ENCODE measurements around the gene RPP40. TPM values are rescaled to one million over a fixed set of nuclear protein-coding genes. Genes with fewer than 3 reads are reported as not detected.
"Not testable (repeated sequence)": the region's sequence is repeated elsewhere in the genome, so short reads cannot be mapped to it uniquely, and the experiment has no call there.

Gene RPP40
- total RNA-seq, 2 experiments from 2014 or later: 4.6 to 6.4 TPM

- peaks cover 14% of the 10 kb centered on the region for H3K4me1 Mint-ChIP-seq
- not testable (repeated sequence) for DNase-seq; ATAC-seq; H3K27me3 Mint-ChIP-seq; H3K36me3 Mint-ChIP-seq; H3K4me3 Mint-ChIP-seq; H3K27ac Mint-ChIP-seq; H3K9me3 Mint-ChIP-seq (ENCODE audit: low read depth)
- CTCF ChIA-PET: interaction anchor here (0.9 kb wide), 1 partner anchor 9 kb away, joined by 3 read pairs; no protein-coding TSS in a partner anchor
These were observed 1.2 kb upstream of the RPP40 start for GRCh38 chr6:5005038-5005433.

- ATAC-seq (no peak), DNase-seq (no peak)
- H3K27ac Mint-ChIP-seq: peak overlapping the region; percentile 95
- no peaks in the 10 kb centered on the region for H3K27me3 Mint-ChIP-seq
- no peaks in the 10 kb centered on the region for H3K36me3 Mint-ChIP-seq
- CTCF ChIA-PET: interaction anchor here (0.9 to 1.6 kb wide), 3 partner anchors 10 to 262 kb away, joined by 3 to 5 read pairs (median 3); no protein-coding TSS in a partner anchor
- peaks cover 14% of the 10 kb centered on the region for H3K4me1 Mint-ChIP-seq
- peak overlapping the region; percentile 82 for H3K4me3 Mint-ChIP-seq
- H3K9me3 Mint-ChIP-seq (ENCODE audit: low read depth): no peaks in the 10 kb centered on the region
These were observed 668 bp upstream of the RPP40 start for GRCh38 chr6:5004373-5005037.

- Mint-ChIP-seq H3K36me3 (peaks cover 2% of the 10 kb centered on the region), H3K27me3 (no peaks in the 10 kb centered on the region), H3K4me3 (no peak overlapping the region), H3K27ac (no peak overlapping the region), H3K4me1 (peaks cover 12% of the 10 kb centered on the region), H3K9me3 (ENCODE audit: low read depth) (no peaks in the 10 kb centered on the region)
- ATAC-seq (no peak), DNase-seq (no peak)
- CTCF ChIA-PET: no interaction called here
These were observed 4.3 kb downstream of the RPP40 start for GRCh38 chr6:4999586-4999985.

DNA sequence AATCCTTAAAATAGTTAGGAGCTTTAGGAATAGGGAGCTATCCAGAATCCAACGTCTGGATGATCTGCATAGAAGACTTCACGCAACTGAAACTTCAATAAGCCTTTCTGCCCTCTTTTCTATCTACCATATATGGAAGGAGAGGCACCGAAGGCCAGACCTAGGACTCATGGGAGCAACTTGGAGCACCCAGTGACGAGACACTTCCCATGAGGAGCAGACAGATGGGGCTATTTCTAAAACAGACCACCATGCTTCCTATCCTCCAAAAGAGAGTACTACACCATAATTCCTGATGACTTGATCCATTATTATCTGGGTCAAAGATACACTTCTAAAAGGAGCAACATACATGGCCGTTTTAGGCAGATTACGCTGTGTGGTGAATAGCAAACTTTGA, 6.0 kb downstream of the RPP40 start:
- CTCF ChIA-PET: interaction anchor here (1.0 kb wide), 1 partner anchor 33 kb away, joined by 3 read pairs; no protein-coding TSS in a partner anchor
- H3K4me3 Mint-ChIP-seq: no peak overlapping the region
- no peak overlapping the region for H3K27ac Mint-ChIP-seq
- ATAC-seq: no peak
- peaks cover 7% of the 10 kb centered on the region for H3K36me3 Mint-ChIP-seq
- H3K9me3 Mint-ChIP-seq (ENCODE audit: low read depth): no peaks in the 10 kb centered on the region
- H3K4me1 Mint-ChIP-seq: peaks cover 8% of the 10 kb centered on the region
- no peak for DNase-seq
- H3K27me3 Mint-ChIP-seq: no peaks in the 10 kb centered on the region

- CTCF ChIA-PET: no interaction called here
- ATAC-seq (no peak), DNase-seq (no peak)
- Mint-ChIP-seq H3K4me3 (no peak overlapping the region), H3K27ac (no peak overlapping the region), H3K4me1 (no peaks in the 10 kb centered on the region), H3K36me3 (peaks cover 16% of the 10 kb centered on the region), H3K27me3 (no peaks in the 10 kb centered on the region), H3K9me3 (ENCODE audit: low read depth) (no peaks in the 10 kb centered on the region)
These were observed 9.1 kb downstream of the RPP40 start for GRCh38 chr6:4994741-4995140.

GRCh38 chr6:4987432-4987831, 16.4 kb downstream of the RPP40 start:
- H3K27ac Mint-ChIP-seq: no peak overlapping the region
- CTCF ChIA-PET: no interaction called here

GRCh38 chr6:4986999-4987398, 16.8 kb downstream of the RPP40 start:
- CTCF ChIA-PET: no interaction called here
- Mint-ChIP-seq H3K9me3 (ENCODE audit: low read depth) (no peaks in the 10 kb centered on the region), H3K4me3 (no peak overlapping the region), H3K4me1 (no peaks in the 10 kb centered on the region), H3K36me3 (peaks cover 4% of the 10 kb centered on the region), H3K27me3 (no peaks in the 10 kb centered on the region), H3K27ac (no peak overlapping the region)
- DNase-seq (no peak), ATAC-seq (no peak)

More at GRCh38 chr6:4987432-4987831, 16.4 kb downstream of the RPP40 start:
- Mint-ChIP-seq H3K27me3 (no peaks in the 10 kb centered on the region), H3K4me3 (no peak overlapping the region), H3K36me3 (peaks cover 6% of the 10 kb centered on the region), H3K9me3 (ENCODE audit: low read depth) (no peaks in the 10 kb centered on the region), H3K4me1 (no peaks in the 10 kb centered on the region)
- ATAC-seq (no peak), DNase-seq (no peak)

GRCh38 chr6:4983322-4983721, 20.5 kb downstream of the RPP40 start:
- no peak for ATAC-seq
- Mint-ChIP-seq H3K36me3 (peaks cover 2% of the 10 kb centered on the region), H3K9me3 (ENCODE audit: low read depth) (peaks cover 3% of the 10 kb centered on the region), H3K4me1 (no peaks in the 10 kb centered on the region), H3K4me3 (no peak overlapping the region), H3K27ac (no peak overlapping the region), H3K27me3 (no peaks in the 10 kb centered on the region)
- no peak for DNase-seq
- CTCF ChIA-PET: no interaction called here

DNA sequence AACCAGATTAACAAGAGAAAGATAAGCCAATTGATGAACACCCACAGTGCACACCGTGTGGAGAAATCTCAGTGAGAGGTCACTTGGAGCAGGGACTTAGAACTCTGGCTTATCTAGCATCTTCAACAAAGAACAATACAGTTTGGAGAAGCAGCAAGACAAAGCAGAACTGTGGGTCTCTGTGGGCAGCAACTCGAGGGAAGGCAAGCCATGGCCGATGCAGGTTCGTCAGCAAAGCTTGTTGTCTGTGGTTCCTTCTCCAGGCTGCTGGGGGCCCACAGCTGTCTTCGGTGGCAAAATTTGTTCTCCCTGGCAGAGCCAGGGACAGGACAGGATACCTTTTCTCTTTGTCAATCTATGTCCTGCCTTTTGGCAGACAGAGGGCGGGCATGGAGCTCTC, 22.1 kb downstream of the RPP40 start:
- no peak for ATAC-seq
- DNase-seq: no peak
- CTCF ChIA-PET: no interaction called here
- Mint-ChIP-seq H3K4me3 (no peak overlapping the region), H3K9me3 (ENCODE audit: low read depth) (peaks cover 3% of the 10 kb centered on the region), H3K36me3 (peaks cover 2% of the 10 kb centered on the region), H3K4me1 (no peaks in the 10 kb centered on the region), H3K27me3 (peaks cover under 1% of the 10 kb centered on the region), H3K27ac (no peak overlapping the region)

- no peak for DNase-seq
- CTCF ChIA-PET: no interaction called here
- Mint-ChIP-seq H3K27me3 (peaks cover 5% of the 10 kb centered on the region), H3K36me3 (peaks cover 2% of the 10 kb centered on the region), H3K27ac (no peak overlapping the region), H3K9me3 (ENCODE audit: low read depth) (peaks cover 3% of the 10 kb centered on the region), H3K4me3 (no peak overlapping the region), H3K4me1 (no peaks in the 10 kb centered on the region)
- ATAC-seq: no peak
These were observed 24.4 kb downstream of the RPP40 start for GRCh38 chr6:4979426-4979825.

DNA sequence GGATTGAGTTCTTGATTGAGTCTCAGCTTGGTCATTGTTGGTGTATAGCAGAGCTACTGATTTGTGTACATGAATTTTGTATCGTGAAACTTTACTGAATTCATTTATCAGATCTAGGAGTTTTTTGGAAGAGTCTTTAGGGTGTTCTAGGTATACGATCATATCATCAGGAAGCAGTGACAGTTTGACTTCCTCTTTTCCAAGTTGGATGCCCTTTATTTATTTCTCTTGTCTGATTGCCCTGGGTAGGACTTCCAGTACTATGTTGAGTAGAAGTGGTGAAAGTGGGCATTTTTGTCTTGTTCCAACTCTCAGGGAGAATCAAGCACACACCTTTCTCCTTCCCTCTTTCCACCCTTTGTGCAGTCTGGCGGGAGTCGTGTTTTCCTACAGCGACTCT, 26.4 kb downstream of the RPP40 start:
- Mint-ChIP-seq H3K9me3 (ENCODE audit: low read depth) (peaks cover 3% of the 10 kb centered on the region), H3K27me3 (peaks cover 6% of the 10 kb centered on the region), H3K36me3 (peaks cover 2% of the 10 kb centered on the region), H3K4me1 (no peaks in the 10 kb centered on the region), H3K27ac (no peak overlapping the region), H3K4me3 (no peak overlapping the region)
- CTCF ChIA-PET: no interaction called here
- ATAC-seq (no peak), DNase-seq (no peak)

DNA sequence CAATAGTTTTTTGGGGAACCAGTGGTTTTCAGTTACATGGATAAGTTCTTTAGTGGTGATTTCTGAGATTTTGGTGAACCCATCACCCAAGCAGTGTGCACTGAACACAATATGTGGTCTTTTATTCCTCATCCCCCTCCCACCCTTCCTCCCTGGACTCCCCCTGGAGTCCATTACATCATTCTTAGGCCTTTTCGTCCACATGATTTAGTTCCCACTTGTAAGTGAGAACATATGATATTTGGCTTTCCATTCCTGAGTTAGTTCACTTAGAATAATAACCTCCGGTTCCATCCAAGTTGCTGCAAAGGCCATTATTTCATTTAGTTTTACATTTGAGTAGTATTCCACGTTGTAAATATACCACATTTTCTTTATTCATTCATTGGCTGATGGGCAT, 28.3 kb downstream of the RPP40 start:
- DNase-seq (no peak), ATAC-seq (no peak)
- Mint-ChIP-seq H3K27me3 (peaks cover 8% of the 10 kb centered on the region), H3K4me1 (no peaks in the 10 kb centered on the region), H3K27ac (no peak overlapping the region), H3K4me3 (no peak overlapping the region), H3K36me3 (peaks cover 2% of the 10 kb centered on the region), H3K9me3 (ENCODE audit: low read depth) (peaks cover 3% of the 10 kb centered on the region)
- CTCF ChIA-PET: no interaction called here

DNA sequence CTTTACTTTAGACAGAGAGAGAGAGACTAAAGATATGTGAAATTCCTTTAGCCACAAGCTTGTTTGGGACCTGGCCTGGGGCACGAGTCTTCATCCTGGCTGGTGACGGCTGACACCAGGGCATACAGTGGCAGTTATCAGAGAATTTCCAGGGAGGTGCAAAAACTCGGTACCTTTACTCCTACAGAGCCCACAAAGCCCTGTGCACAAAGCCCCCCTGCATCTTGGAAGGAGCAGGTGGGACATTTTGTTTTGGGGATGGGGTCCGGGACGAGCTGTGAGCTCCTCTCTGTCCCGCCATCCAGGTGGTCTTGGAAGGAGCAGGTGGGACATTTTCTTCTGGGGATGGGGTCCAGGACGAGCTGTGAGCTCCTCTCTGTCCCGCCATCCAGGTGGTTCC, 28.9 kb downstream of the RPP40 start:
- Mint-ChIP-seq H3K27ac (no peak overlapping the region), H3K9me3 (ENCODE audit: low read depth) (peaks cover 3% of the 10 kb centered on the region), H3K4me1 (no peaks in the 10 kb centered on the region), H3K36me3 (peaks cover 2% of the 10 kb centered on the region), H3K4me3 (no peak overlapping the region), H3K27me3 (peaks cover 8% of the 10 kb centered on the region)
- ATAC-seq (no peak), DNase-seq (no peak)
- CTCF ChIA-PET: no interaction called here

GRCh38 chr6:4973982-4974745, 29.7 kb downstream of the RPP40 start:
- CTCF ChIA-PET: no interaction called here

More at GRCh38 chr6:4973982-4974745, 29.7 kb downstream of the RPP40 start:
- ATAC-seq (no peak), DNase-seq (no peak)
- no peak overlapping the region for H3K27ac Mint-ChIP-seq
- H3K9me3 Mint-ChIP-seq (ENCODE audit: low read depth): no peaks in the 10 kb centered on the region
- H3K4me1 Mint-ChIP-seq: no peaks in the 10 kb centered on the region
- no peak overlapping the region for H3K4me3 Mint-ChIP-seq
- peaks cover 8% of the 10 kb centered on the region for H3K27me3 Mint-ChIP-seq
- H3K36me3 Mint-ChIP-seq: no peaks in the 10 kb centered on the region
